K562 (cell line): Measurements from ENCODE around the gene ITSN1. TPM values are rescaled to one million over a fixed set of nuclear protein-coding genes. Genes with fewer than 3 reads are reported as not detected.

Experiments used
- CEBPG ChIP-seq, 3 experiments: fragments of 200-800 bp in 1 of 3; sonication (Bioruptor generic) in 1 of 3; sonication (generic) in 1 of 3; formaldehyde crosslinking in 1 of 3; IDR thresholded peaks in 2 of 3; conservative IDR thresholded peaks in 1 of 3; 2 replicates each; pipeline versions ENCODE4 v1.6.1 to v1.8.0; 2016 to 2022; ENCODE audit warnings: missing compliant biosample characterization in 2 of 3, missing genetic modification characterization in 2 of 3, mild to moderate bottlenecking in 1 of 3, missing genetic modification reagents in 1 of 3
- JUN ChIP-seq, 2 experiments: sonication (generic) in 1 of 2; formaldehyde crosslinking in 1 of 2; IDR thresholded peaks; 2 replicates each; pipeline versions ENCODE4 v1.6.1 to v1.8.0; 2012 to 2022; ENCODE audit warnings: borderline replicate concordance in 2 of 2, mild to moderate bottlenecking in 2 of 2, improper control_type of control experiment in 1 of 2, low read depth in 1 of 2, low read length in 1 of 2, missing genetic modification reagents in 1 of 2
- JUND ChIP-seq, 2 experiments: IDR thresholded peaks; 2 replicates in 1 of 2; 3 replicates in 1 of 2; pipeline ENCODE4 v1.6.1; 2011; ENCODE audit warnings: borderline replicate concordance in 2 of 2, low read depth in 2 of 2, low read length in 2 of 2, improper control_type of control experiment in 1 of 2, missing biosample characterization in 1 of 2, missing genetic modification characterization in 1 of 2, missing genetic modification reagents in 1 of 2
- LCOR ChIP-seq: sonication (generic); formaldehyde crosslinking; IDR thresholded peaks from 2 replicates; pipeline ENCODE4 v1.8.0; 2022; ENCODE audit warnings: mild to moderate bottlenecking, missing genetic modification reagents
- MEF2D ChIP-seq: conservative IDR thresholded peaks from 2 replicates; pipeline ENCODE4 v1.6.1; 2016; ENCODE audit warnings: low read depth, missing genetic modification characterization, missing compliant biosample characterization
- MEIS2 ChIP-seq: fragments of 450-650 bp; IDR thresholded peaks from 2 replicates; pipeline ENCODE4 v1.6.1; 2014; ENCODE audit warnings: mild to moderate bottlenecking; ENCODE audit not compliant: partially characterized antibody
- MTA1 ChIP-seq: fragments of 450-650 bp; IDR thresholded peaks from 2 replicates; pipeline ENCODE4 v1.6.1; 2017; ENCODE audit warnings: borderline replicate concordance
- POLR3A ChIP-seq: IDR thresholded peaks from 2 replicates; pipeline ENCODE4 v1.6.1; 2011; ENCODE audit warnings: borderline replicate concordance, mild to moderate bottlenecking, moderate library complexity; ENCODE audit not compliant: insufficient read length, insufficient read depth; ENCODE audit errors: extremely low read depth
- PTTG1 ChIP-seq: fragments of 450-650 bp; IDR thresholded peaks from 2 replicates; pipeline ENCODE4 v1.6.1; 2016; ENCODE audit warnings: low read depth, mild to moderate bottlenecking, missing genetic modification characterization, missing compliant biosample characterization
- RNF2 ChIP-seq: sonication (generic); IDR thresholded peaks from 2 replicates; pipeline ENCODE4 v1.6.1; 2016
- RUNX1 ChIP-seq: sonication (generic); IDR thresholded peaks from 2 replicates; pipeline ENCODE4 v1.6.1; 2016; ENCODE audit warnings: antibody characterized with exemption, low read depth
- SMARCA4 ChIP-seq: fragments of 450-650 bp; IDR thresholded peaks from 2 replicates; pipeline ENCODE4 v1.6.1; 2016
- SMARCE1 ChIP-seq: fragments of 450-650 bp; IDR thresholded peaks from 2 replicates; pipeline ENCODE4 v1.7.1; 2016; ENCODE audit warnings: mild to moderate bottlenecking
- SNRNP70 ChIP-seq: fragments of 200-400 bp; formaldehyde crosslinking; optimal IDR thresholded peaks from 2 replicates; pipeline ENCODE3; 2017; ENCODE audit warnings: low read depth, low read length
- TCF7L2 ChIP-seq: fragments of 150-350 bp; IDR thresholded peaks from 2 replicates; pipeline ENCODE4 v1.6.1; 2016; ENCODE audit warnings: low read depth, mild to moderate bottlenecking, low read length, moderate library complexity
- ZNF212 ChIP-seq: fragments of 450-650 bp; formaldehyde crosslinking; IDR thresholded peaks from 2 replicates; pipeline ENCODE4 v1.4.0; 2020; ENCODE audit warnings: mild to moderate bottlenecking
- ZNF384 ChIP-seq: IDR thresholded peaks from 2 replicates; pipeline ENCODE4 v1.6.1; 2012; ENCODE audit warnings: low read depth, low read length, improper control_type of control experiment
- polyA plus RNA-seq, 8 experiments: library from polyadenylated mRNA; depleted of rRNA in 4 of 8; stranded (reverse) in 5 of 8; unstranded in 3 of 8; fragments of >200 nt; fragmentation: Nextera tagmentation in 2 of 8; fragmentation: Illumina TruSeq in 1 of 8; extraction: Ambion mirVana in 2 of 8; extraction: Trizol in 1 of 8; gene quantifications; 2 replicates each; pipeline versions ENCODE4 v1.2.1 to v1.2.3, GENCODE V29; 2011 to 2014; ENCODE audit warnings: inconsistent platforms in 1 of 8, missing spikeins in 1 of 8
- total RNA-seq, 7 experiments: library from RNA; depleted of rRNA in 6 of 7; stranded (reverse); fragments of >200 nt in 6 of 7; fragmentation: Illumina TruSeq in 2 of 7; extraction: Trizol in 2 of 7; gene quantifications; 2 replicates each; pipeline versions ENCODE4 v1.2.1 to v1.2.3, GENCODE V29; 2011 to 2021; ENCODE audit warnings: low replicate concordance in 1 of 7
- TF ChIP-seq, protein P1 (sequence below): fragments of 450-650 bp; formaldehyde crosslinking; IDR thresholded peaks from 2 replicates; pipeline ENCODE4 v1.4.0; 2022; ENCODE audit warnings: mild to moderate bottlenecking, moderate library complexity
- TF ChIP-seq, protein P2 (sequence below): sonication (generic); formaldehyde crosslinking; IDR thresholded peaks from 2 replicates; pipeline ENCODE4 v1.8.1; 2023; ENCODE audit warnings: mild to moderate bottlenecking, missing genetic modification reagents
- TF ChIP-seq, protein P3 (sequence below), 2 experiments: fragments of 450-650 bp in 1 of 2; sonication (generic) in 1 of 2; formaldehyde crosslinking in 1 of 2; IDR thresholded peaks in 1 of 2; conservative IDR thresholded peaks in 1 of 2; 2 replicates each; pipeline versions ENCODE4 v1.6.1 to v1.8.1; 2016 to 2023; ENCODE audit warnings: mild to moderate bottlenecking in 2 of 2, moderate library complexity in 2 of 2, inconsistent platforms in 1 of 2, missing genetic modification reagents in 1 of 2

The ITSN1 gene
- total and polyA plus RNA-seq, 9 of the 15 experiments (the other 6 are each of a cell fraction or from before 2014, with no cell fraction given), result 1.1 to 12.6 (median 4.8) TPM

DNA sequence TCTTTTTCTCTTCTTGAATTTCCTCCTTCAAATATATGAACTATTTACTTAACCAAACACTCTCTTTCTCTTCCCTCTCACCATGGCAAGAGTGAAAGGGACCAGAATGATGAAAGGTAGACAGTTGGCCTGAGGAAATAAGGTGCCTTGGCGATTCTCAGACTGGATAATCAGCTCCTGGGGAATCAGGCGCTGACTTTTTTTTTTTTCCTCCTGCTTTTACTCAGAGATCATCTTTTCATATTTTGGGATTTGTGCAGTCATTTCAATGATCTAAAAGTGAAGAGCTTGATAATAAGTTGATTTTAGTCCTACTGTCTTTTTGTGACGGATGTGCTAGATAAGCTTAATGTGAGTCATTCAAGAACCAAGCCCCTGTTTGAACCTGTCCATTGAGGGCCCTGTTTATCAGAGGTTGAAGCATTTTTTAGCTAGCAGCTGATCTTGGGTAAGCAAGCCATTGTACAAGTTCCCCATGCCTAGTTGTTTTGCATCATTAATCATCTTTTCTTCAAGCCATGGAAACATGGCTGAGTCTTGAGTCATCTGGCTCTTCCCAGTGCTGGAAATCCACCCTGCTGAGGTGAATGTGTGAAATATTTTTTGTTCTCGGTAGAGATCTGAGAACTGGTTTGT, 40.8 kb downstream of the ITSN1 start (continued):
- TF ChIP-seq, protein P1, sequence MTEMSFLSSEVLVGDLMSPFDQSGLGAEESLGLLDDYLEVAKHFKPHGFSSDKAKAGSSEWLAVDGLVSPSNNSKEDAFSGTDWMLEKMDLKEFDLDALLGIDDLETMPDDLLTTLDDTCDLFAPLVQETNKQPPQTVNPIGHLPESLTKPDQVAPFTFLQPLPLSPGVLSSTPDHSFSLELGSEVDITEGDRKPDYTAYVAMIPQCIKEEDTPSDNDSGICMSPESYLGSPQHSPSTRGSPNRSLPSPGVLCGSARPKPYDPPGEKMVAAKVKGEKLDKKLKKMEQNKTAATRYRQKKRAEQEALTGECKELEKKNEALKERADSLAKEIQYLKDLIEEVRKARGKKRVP (CRISPR knock-in tag), result 0 out of 2 replicates have a peak, but pooled peaks have one; percentile 26
- peak; percentile 54; the same call in 1 of the 2 replicates for TF ChIP-seq JUN (IDR thresholded peaks at IDR 0.05; ENCODE audit: borderline replicate concordance, low read depth, low read length)
- TF ChIP-seq JUN (CRISPR knock-in tag; IDR thresholded peaks at IDR 0.05; ENCODE audit: borderline replicate concordance), result no peak
- TF ChIP-seq, protein P2, sequence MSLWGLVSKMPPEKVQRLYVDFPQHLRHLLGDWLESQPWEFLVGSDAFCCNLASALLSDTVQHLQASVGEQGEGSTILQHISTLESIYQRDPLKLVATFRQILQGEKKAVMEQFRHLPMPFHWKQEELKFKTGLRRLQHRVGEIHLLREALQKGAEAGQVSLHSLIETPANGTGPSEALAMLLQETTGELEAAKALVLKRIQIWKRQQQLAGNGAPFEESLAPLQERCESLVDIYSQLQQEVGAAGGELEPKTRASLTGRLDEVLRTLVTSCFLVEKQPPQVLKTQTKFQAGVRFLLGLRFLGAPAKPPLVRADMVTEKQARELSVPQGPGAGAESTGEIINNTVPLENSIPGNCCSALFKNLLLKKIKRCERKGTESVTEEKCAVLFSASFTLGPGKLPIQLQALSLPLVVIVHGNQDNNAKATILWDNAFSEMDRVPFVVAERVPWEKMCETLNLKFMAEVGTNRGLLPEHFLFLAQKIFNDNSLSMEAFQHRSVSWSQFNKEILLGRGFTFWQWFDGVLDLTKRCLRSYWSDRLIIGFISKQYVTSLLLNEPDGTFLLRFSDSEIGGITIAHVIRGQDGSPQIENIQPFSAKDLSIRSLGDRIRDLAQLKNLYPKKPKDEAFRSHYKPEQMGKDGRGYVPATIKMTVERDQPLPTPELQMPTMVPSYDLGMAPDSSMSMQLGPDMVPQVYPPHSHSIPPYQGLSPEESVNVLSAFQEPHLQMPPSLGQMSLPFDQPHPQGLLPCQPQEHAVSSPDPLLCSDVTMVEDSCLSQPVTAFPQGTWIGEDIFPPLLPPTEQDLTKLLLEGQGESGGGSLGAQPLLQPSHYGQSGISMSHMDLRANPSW (CRISPR knock-in tag), result no peak
- peak; percentile 34; the same call in 1 of the 2 replicates for TF ChIP-seq MTA1
- TF ChIP-seq MEF2D (tag), result 0 out of 2 replicates have a peak, but pooled peaks have one; percentile 10
- TF ChIP-seq SMARCE1, result peak; percentile 67; the same call in 1 of the 2 replicates
- TF ChIP-seq RNF2, result peak; percentile 6; the same call in 1 of the 2 replicates
- TF ChIP-seq RUNX1, result no peak
- TF ChIP-seq, protein P3, sequence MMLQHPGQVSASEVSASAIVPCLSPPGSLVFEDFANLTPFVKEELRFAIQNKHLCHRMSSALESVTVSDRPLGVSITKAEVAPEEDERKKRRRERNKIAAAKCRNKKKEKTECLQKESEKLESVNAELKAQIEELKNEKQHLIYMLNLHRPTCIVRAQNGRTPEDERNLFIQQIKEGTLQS (IDR thresholded peaks at IDR 0.05), result peak; percentile 68; the same call in 1 of the 2 replicates
- TF ChIP-seq, protein P3 (CRISPR knock-in tag; conservative IDR thresholded peaks at IDR 0.05), result no peak
- TF ChIP-seq PTTG1, result no peak
- peak; percentile 96 for TF ChIP-seq MEIS2
- no peak for TF ChIP-seq ZNF384
- TF ChIP-seq CEBPG (CRISPR knock-in tag; IDR thresholded peaks at IDR 0.05), result no peak
- peak; percentile 25 to 78; a peak in 3 of 4 replicates for TF ChIP-seq CEBPG (tag; conservative IDR thresholded peaks at IDR 0.05 in 1 of 2, IDR thresholded peaks at IDR 0.05 in 1 of 2)
- TF ChIP-seq SMARCA4, result peak; percentile 60; the same call in 1 of the 2 replicates
- TF ChIP-seq POLR3A, result no peak
- no peak for TF ChIP-seq LCOR (CRISPR knock-in tag)
- TF ChIP-seq ZNF212 (CRISPR knock-in tag), result no peak
- TF ChIP-seq SNRNP70, result no peak
- TF ChIP-seq JUND (IDR thresholded peaks at IDR 0.05; ENCODE audit: borderline replicate concordance, low read depth, low read length), result peak; percentile 75; the same call in 1 of the 2 replicates
- TF ChIP-seq JUND (tag; IDR thresholded peaks at IDR 0.05; ENCODE audit: borderline replicate concordance, low read depth, low read length), result peak; percentile 92
- TF ChIP-seq TCF7L2, result no peak
